Kidney epithelial cell (primary cell): Measurements from ENCODE around the gene RGS21. TPM values are rescaled to one million over a fixed set of nuclear protein-coding genes. Genes with fewer than 3 reads are reported as not detected.

Experiments used
- DNase-seq: peaks from one replicate; pipeline ENCODE4 v3.0.0-alpha.2; 2010; ENCODE audit warnings: low read depth
- H3K27me3 ChIP-seq: 2 replicates; pipeline ENCODE4 v1.6.0; 2011; ENCODE audit warnings: low read length; ENCODE audit not compliant: control insufficient read depth, insufficient read depth
- H3K36me3 ChIP-seq: 2 replicates; pipeline ENCODE4 v1.5.1; 2011; ENCODE audit warnings: low read length; ENCODE audit not compliant: control insufficient read depth, insufficient read depth
- H3K4me3 ChIP-seq: 2 replicates; pipeline ENCODE4 v1.5.1; 2011; ENCODE audit warnings: low read depth, mild to moderate bottlenecking, control low read depth, low read length
- CTCF ChIP-seq: IDR thresholded peaks from 2 replicates; pipeline ENCODE4 v1.5.1; 2011; ENCODE audit warnings: mild to moderate bottlenecking, moderate library complexity, low read length, control low read depth, inconsistent platforms; ENCODE audit not compliant: insufficient read depth, poor library complexity, severe bottlenecking
- total RNA-seq: library from RNA; depleted of rRNA; stranded (reverse); fragments of >200 nt; gene quantifications from 2 replicates; pipeline ENCODE4 v1.2.3, GENCODE V29; 2015

RGS21 gene
- total RNA-seq, 1 donor from 2014 or later: not detected

DNA sequence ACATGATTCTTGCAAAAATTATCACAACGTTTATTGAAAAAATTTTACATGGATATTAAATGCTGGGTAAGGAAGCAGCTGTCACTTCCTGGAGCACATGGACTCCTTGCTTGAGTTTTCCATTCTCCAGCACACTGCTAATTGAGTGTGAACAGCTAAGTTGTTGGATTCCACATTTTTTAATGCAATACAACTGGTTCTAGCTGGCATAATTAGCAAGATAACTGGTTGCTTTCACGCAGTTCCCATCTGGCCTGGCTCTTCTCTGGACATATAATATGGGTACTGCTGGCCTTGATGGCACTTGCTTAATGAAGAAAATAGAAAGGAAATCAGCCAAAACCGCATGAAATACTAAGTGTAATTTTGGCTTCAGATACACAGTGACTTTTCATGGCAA lies 26.6 kb downstream of the RGS21 start:
- H3K36me3 ChIP-seq: no peaks in the 10 kb centered on the region
- H3K4me3 ChIP-seq: no peak overlapping the region
- H3K27me3 ChIP-seq: no peaks in the 10 kb centered on the region
- no peak for TF ChIP-seq CTCF
- DNase-seq: no peak

GRCh38 chr1:192349314-192349713 lies 32.5 kb downstream of the RGS21 start:
- Histone ChIP-seq H3K36me3 (no peaks in the 10 kb centered on the region), H3K4me3 (no peak overlapping the region), H3K27me3 (no peaks in the 10 kb centered on the region)
- TF ChIP-seq CTCF: no peak
- no peak for DNase-seq

DNA sequence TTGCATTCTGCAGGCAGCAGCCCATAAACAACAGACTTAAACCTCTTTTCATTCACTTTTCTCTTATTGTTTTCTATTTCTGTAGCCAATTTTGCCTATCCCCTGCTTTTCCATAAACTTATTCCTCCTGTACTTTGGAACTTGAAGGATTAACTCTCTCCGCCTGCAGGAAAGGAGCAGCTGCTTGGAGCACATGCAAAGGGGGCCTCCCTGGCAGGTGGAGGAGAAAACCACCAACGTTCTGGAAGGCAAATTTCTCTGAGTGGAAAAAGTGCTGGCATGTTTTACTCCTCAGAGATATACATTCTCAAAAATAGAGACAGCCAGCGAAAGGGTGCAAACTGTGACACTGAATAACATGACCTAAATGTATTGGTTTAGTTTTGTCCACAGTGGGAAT lies 33.6 kb downstream of the RGS21 start:
- H3K36me3 ChIP-seq: no peaks in the 10 kb centered on the region
- no peak for DNase-seq
- H3K27me3 ChIP-seq: no peaks in the 10 kb centered on the region
- TF ChIP-seq CTCF: no peak
- no peak overlapping the region for H3K4me3 ChIP-seq

- no peak for DNase-seq
Measured at GRCh38 chr1:192351550-192351949, 34.8 kb downstream of the RGS21 start.

DNA sequence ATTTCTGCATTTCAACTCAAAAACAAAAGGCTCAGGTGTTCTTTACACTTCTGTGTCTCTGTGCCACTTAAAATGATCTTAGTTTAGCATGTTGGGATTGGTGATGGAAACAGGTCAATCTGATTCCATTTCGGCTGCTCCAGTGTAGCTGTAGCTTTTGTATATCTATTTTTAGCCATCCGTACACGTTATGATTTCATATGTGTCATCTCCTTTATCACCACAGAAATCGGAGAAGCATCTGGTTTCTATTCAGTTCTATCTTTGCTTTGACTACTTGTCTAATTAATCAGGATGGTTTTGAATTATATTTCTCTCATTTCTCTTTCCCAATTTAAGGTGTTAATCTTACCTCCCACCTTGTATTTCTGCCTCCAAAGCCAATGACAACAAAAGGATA lies 41.1 kb downstream of the RGS21 start:
- no peaks in the 10 kb centered on the region for H3K36me3 ChIP-seq
- no peak overlapping the region for H3K4me3 ChIP-seq
- DNase-seq: no peak
- H3K27me3 ChIP-seq: no peaks in the 10 kb centered on the region
- no peak for TF ChIP-seq CTCF

More at GRCh38 chr1:192351550-192351949, 34.8 kb downstream of the RGS21 start:
- no peaks in the 10 kb centered on the region for H3K27me3 ChIP-seq
- no peak overlapping the region for H3K4me3 ChIP-seq
- H3K36me3 ChIP-seq: no peaks in the 10 kb centered on the region
- no peak for TF ChIP-seq CTCF

GRCh38 chr1:192358402-192358801 lies 41.6 kb downstream of the RGS21 start:
- DNase-seq: no peak
- Histone ChIP-seq H3K4me3 (no peak overlapping the region), H3K27me3 (no peaks in the 10 kb centered on the region), H3K36me3 (no peaks in the 10 kb centered on the region)
- no peak for TF ChIP-seq CTCF
